CD4-positive, alpha-beta T cell treated with Interleukin-15 for 1 hour (primary cell): ENCODE data around the gene PYM1.
"Not testable (repeated sequence)": the region's sequence is repeated elsewhere in the genome, so short reads cannot be mapped to it uniquely, and the experiment has no call there.

Experiments
- DNase-seq: peaks from one replicate; pipeline ENCODE4 v3.0.0-alpha.2; 2020

The PYM1 gene

GRCh38 chr12:55908726-55909512 lies 18.8 kb downstream of the PYM1 start:
- DNase-seq: no peak

GRCh38 chr12:55906056-55906455 lies 21.6 kb downstream of the PYM1 start:
- no peak for DNase-seq

GRCh38 chr12:55901881-55902490 lies 25.7 kb downstream of the PYM1 start:
- DNase-seq: no peak

GRCh38 chr12:55899082-55899481 lies 28.6 kb downstream of the PYM1 start:
- DNase-seq: no peak

GRCh38 chr12:55893723-55894122 lies 34.0 kb downstream of the PYM1 start:
- DNase-seq: no peak

- DNase-seq: no peak
These were observed 36.4 kb downstream of the PYM1 start for GRCh38 chr12:55891310-55891709.

GRCh38 chr12:55885113-55885512 lies 42.6 kb downstream of the PYM1 start:
- no peak for DNase-seq

GRCh38 chr12:55877824-55878223 lies 49.9 kb downstream of the PYM1 start:
- no peak for DNase-seq

GRCh38 chr12:55875704-55876467 lies 51.8 kb downstream of the PYM1 start:
- DNase-seq: no peak

- no peak for DNase-seq
These were observed 53.3 kb downstream of the PYM1 start for GRCh38 chr12:55874443-55874842.

GRCh38 chr12:55866454-55867004 lies 61.2 kb downstream of the PYM1 start:
- DNase-seq: not testable (repeated sequence)

GRCh38 chr12:55865327-55865726 lies 62.4 kb downstream of the PYM1 start:
- no peak for DNase-seq

GRCh38 chr12:55862931-55863330 lies 64.8 kb downstream of the PYM1 start:
- DNase-seq: not testable (repeated sequence)

GRCh38 chr12:55862286-55862685 lies 65.4 kb downstream of the PYM1 start:
- no peak for DNase-seq

GRCh38 chr12:55861871-55862270 lies 65.8 kb downstream of the PYM1 start:
- no peak for DNase-seq

- DNase-seq: no peak
These were observed 66.3 kb downstream of the PYM1 start for GRCh38 chr12:55861396-55861795.

- DNase-seq: no peak
These were observed 75.0 kb downstream of the PYM1 start for GRCh38 chr12:55852740-55853139.
